SK-N-SH treated with all-trans-retinoic acid at 6 μM for 48 hours (cell line): ENCODE measurements around the gene ECI2.

ENCODE experiments used
- ARNTL ChIP-seq: fragments of 450-650 bp; formaldehyde crosslinking; IDR thresholded peaks from 2 replicates; pipeline ENCODE4 v1.5.0; 2020; ENCODE audit warnings: low read depth, mild to moderate bottlenecking, moderate library complexity, borderline replicate concordance
- ESRRG ChIP-seq: fragments of 250-450 bp; sonication (Bioruptor Pico); IDR thresholded peaks from 2 replicates; pipeline ENCODE4 v1.6.1; 2021; ENCODE audit warnings: mild to moderate bottlenecking
- PPARA ChIP-seq: fragments of 250-450 bp; sonication (Bioruptor Pico); IDR thresholded peaks from 2 replicates; pipeline ENCODE4 v1.5.0; 2020; ENCODE audit warnings: mild to moderate bottlenecking, borderline replicate concordance
- TCF4 ChIP-seq: fragments of 250-450 bp; sonication (Bioruptor Pico); IDR thresholded peaks from 2 replicates; pipeline ENCODE4 v1.8.0; 2021; ENCODE audit warnings: mild to moderate bottlenecking, moderate library complexity, borderline replicate concordance
- ZC3H10 ChIP-seq: fragments of 250-450 bp; sonication (Bioruptor Pico); IDR thresholded peaks from 2 replicates; pipeline ENCODE4 v1.5.1; 2021; ENCODE audit warnings: mild to moderate bottlenecking, moderate library complexity
- ZNF70 ChIP-seq: fragments of 450-650 bp; formaldehyde crosslinking; IDR thresholded peaks from 2 replicates; pipeline ENCODE4 v1.5.0; 2020; ENCODE audit warnings: mild to moderate bottlenecking, moderate library complexity

DNA sequence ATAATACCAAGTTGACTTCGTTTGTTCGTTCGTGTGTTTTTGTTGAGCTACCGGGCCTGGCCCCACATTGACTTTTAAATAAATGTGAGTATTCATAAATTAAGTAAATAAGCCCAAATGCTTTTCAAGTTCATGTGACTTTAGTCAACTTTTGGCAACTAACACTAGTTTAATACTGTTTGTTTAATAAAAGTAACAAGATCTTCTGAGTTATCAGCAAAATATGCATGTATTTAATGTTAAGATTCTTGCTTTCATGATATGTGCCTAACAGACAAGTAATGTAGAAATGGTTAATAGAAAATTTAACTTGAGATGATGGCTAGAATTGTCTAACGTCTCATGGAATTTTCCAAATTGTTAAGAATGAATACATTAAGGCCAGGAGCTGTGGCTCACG is 38.7 kb upstream of the ECI2 start:
- TF ChIP-seq ESRRG (CRISPR knock-in tag) = no peak
- TF ChIP-seq TCF4 (CRISPR knock-in tag) = no peak
- no peak for TF ChIP-seq PPARA
- TF ChIP-seq ARNTL = no peak
- TF ChIP-seq ZC3H10 (CRISPR knock-in tag) = no peak
- no peak for TF ChIP-seq ZNF70 (CRISPR knock-in tag)
